Measurements from ENCODE around the gene ZNF80.

ZNF80 gene

GRCh38 chr3:114205541-114205940 is 31.8 kb downstream of the ZNF80 start:
- no peak overlapping the region for H3K4me3 ChIP-seq (ENCODE audit: control insufficient read depth, low read depth, low read length)
- DNase-seq (ENCODE audit: low read depth): no peak
- TF ChIP-seq, protein P1, sequence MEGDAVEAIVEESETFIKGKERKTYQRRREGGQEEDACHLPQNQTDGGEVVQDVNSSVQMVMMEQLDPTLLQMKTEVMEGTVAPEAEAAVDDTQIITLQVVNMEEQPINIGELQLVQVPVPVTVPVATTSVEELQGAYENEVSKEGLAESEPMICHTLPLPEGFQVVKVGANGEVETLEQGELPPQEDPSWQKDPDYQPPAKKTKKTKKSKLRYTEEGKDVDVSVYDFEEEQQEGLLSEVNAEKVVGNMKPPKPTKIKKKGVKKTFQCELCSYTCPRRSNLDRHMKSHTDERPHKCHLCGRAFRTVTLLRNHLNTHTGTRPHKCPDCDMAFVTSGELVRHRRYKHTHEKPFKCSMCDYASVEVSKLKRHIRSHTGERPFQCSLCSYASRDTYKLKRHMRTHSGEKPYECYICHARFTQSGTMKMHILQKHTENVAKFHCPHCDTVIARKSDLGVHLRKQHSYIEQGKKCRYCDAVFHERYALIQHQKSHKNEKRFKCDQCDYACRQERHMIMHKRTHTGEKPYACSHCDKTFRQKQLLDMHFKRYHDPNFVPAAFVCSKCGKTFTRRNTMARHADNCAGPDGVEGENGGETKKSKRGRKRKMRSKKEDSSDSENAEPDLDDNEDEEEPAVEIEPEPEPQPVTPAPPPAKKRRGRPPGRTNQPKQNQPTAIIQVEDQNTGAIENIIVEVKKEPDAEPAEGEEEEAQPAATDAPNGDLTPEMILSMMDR (IDR thresholded peaks at IDR 0.05; ENCODE audit: control insufficient read depth, insufficient read depth, low read depth, low read length, missing control alignments): no peak

GRCh38 chr3:114194750-114195149 is 42.6 kb downstream of the ZNF80 start:
- DNase-seq (ENCODE audit: low read depth): no peak
- H3K4me3 ChIP-seq (ENCODE audit: control insufficient read depth, low read depth, low read length): no peak overlapping the region
- TF ChIP-seq, protein P1 (IDR thresholded peaks at IDR 0.05; ENCODE audit: control insufficient read depth, insufficient read depth, low read depth, low read length, missing control alignments): no peak

- no peak overlapping the region for H3K4me3 ChIP-seq (ENCODE audit: control insufficient read depth, low read depth, low read length)
- TF ChIP-seq, protein P1 (IDR thresholded peaks at IDR 0.05; ENCODE audit: control insufficient read depth, insufficient read depth, low read depth, low read length, missing control alignments): no peak
- no peak for DNase-seq (ENCODE audit: low read depth)
These were observed 45.2 kb downstream of the ZNF80 start for GRCh38 chr3:114192136-114192535.

DNA sequence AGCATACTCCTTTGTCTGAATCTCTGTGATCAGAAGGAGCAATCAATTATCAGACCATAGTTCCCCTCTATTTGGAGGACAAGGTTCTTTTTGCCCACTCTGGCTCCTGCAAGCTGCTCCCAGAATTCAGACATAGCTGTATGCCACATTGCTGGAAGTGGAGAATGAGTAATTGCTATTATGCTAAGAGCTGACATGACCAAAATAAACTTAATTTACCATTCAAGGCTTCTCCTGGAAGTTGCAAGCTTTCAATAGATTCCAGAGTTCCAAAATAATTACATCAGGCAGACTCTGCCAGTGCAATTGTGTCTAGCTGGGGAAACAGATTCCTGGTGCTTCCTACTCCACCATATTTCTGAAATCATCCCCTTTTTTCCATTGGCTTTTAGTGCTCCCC is 50.9 kb downstream of the ZNF80 start:
- TF ChIP-seq, protein P1 (IDR thresholded peaks at IDR 0.05; ENCODE audit: control insufficient read depth, insufficient read depth, low read depth, low read length, missing control alignments): no peak
- H3K4me3 ChIP-seq (ENCODE audit: control insufficient read depth, low read depth, low read length): no peak overlapping the region
- DNase-seq (ENCODE audit: low read depth): no peak
